Fibroblast of skin of back (primary cell): ENCODE measurements around the gene MAGEA4. TPM values are rescaled to one million over a fixed set of nuclear protein-coding genes. Genes with fewer than 3 reads are reported as not detected.
"Not testable (repeated sequence)": the region's sequence is repeated elsewhere in the genome, so short reads cannot be mapped to it uniquely, and the experiment has no call there.

Experiments used
- DNase-seq: peaks from one replicate; pipeline ENCODE4 v3.0.0-alpha.2; 2013
- polyA plus RNA-seq, 2 experiments: library from polyadenylated mRNA; unstranded; fragments of 120-200 nt; gene quantifications; one replicate each; pipeline ENCODE4 v1.2.1, GENCODE V29; 2013; ENCODE audit not compliant: insufficient read length in 2 of 2

MAGEA4 gene
- not detected for polyA plus RNA-seq (2013, experiment 1 of 2; ENCODE audit: insufficient read length)
- polyA plus RNA-seq (2013, experiment 2 of 2; ENCODE audit: insufficient read length), result not detected

DNA sequence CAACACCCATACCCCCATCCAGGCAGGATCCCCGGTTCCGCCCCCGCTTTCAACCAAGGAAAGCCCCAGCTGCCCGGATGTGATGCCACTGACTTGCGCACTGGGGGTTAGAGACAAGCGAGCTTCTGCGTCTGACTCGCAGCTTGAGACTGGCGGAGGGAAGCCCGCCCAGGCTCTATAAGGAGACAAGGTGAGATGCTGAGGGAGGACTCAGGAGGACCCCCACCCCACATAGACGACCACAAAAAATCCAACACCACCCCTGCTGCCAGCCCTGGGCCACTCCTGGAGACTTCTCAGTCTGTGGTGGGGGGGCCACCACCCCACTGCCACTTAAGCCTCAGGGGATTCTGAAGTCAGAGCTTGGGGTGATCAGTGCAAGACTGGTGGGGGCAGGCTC is at the start of gene MAGEA4:
Gene MAGEA4 (plus strand): TSS at position 110 of the 400 bp plus-strand sequence. CDS start 10,776 bp downstream, outside the sequence.
- no peak for DNase-seq

GRCh38 chrX:151870602-151871001 is 42.1 kb upstream of the MAGEA4 start:
- DNase-seq, result peak; percentile 91

DNA sequence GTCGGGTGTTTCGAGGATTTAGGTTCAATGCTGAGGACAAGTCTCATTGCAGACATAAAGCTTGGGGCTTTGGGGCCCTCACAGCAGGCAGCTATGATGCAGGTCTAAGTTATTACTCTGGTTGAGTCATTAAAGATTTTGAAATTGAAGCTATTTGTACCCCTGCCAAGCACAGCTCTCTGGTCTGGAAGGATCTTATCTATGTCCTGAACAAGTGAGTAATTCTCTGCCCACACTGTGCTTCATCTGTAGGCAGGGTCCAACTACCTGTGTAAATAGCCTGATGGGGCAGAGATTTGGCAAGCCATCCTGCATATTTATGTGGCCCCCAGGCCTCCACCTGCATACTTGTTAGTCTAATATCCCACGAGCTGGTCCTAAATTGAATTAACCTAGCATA is 41.4 kb upstream of the MAGEA4 start:
- peak; percentile 94 for DNase-seq

- DNase-seq, result no peak
These were observed 39.6 kb upstream of the MAGEA4 start for GRCh38 chrX:151873096-151873495.

DNA sequence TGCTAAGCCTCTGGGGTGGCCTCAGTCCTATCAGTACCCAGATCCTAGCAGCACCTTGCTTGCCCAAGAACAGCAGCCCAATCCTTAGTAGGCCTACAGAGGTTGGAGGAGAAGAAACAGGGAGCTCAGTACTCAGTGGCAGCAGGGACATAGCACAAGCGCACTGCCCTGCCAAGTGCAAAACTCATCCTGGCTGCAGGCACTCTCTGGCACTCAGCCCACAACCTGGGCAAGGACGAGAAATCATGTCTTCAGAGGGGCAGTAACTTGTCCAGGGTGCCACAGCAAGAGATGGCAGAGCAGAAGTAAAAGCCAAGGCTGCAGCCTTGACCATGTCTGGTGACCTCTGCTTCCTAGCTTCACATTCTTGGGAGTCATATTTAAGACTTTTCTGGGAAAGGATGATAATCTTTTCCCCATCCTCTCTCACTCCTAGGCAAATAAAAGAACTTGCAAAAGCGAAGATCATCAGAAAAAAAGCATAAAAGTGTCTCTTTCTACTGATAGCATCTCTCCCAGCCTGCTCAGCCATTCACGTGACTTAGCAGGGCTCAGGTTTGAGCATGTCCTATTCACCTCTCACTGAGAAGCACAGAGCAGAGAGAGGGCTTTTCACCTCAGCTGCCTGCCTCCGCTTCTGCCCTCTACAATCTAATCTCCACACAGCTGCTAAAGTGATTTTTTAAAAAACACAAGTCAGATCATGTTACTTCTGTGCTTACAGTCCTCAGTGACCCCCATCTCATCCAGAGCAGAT is 37.2 kb upstream of the MAGEA4 start:
- DNase-seq, result no peak

- DNase-seq, result no peak
These were observed 34.1 kb upstream of the MAGEA4 start for GRCh38 chrX:151878574-151878973.

- DNase-seq, result no peak
These were observed 32.8 kb upstream of the MAGEA4 start for GRCh38 chrX:151879856-151880255.

DNA sequence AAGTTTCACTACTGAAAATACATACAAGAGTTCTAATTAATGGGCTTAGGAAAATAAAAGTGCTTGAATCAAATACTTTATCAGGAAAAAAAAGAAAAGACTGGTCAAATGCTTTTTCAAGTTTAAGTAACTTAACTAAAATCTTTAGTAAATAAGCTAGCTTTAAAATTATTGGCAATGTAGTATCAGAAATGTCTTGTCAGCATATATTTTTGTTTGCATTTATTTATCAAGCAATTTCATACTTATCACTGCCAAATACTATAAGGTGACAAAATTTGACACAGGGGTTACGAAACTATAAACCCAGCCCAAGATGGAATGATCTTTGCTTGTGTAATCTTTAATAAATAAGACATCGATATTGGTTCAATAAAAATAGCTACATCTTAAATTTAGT is 31.8 kb upstream of the MAGEA4 start:
- DNase-seq, result no peak

DNA sequence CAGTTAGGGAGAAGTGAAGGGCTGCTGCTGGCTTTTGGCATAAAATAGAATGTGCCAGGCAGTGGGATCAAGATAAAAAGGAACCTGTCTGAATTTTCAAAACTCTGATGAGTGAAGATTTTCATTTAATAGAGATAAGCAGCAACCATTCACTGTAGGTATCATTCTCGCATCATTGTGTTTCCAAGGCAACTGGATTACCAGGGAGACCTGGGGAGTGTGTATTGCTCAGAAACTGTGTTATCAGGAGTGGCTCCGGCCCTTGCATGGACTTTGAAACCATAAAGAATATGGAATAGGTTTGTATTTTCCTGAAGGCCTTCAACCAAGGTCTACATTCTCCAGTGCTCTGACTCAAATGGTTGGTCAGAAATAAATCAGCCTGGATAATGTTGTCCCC is 23.3 kb upstream of the MAGEA4 start:
- no peak for DNase-seq

DNA sequence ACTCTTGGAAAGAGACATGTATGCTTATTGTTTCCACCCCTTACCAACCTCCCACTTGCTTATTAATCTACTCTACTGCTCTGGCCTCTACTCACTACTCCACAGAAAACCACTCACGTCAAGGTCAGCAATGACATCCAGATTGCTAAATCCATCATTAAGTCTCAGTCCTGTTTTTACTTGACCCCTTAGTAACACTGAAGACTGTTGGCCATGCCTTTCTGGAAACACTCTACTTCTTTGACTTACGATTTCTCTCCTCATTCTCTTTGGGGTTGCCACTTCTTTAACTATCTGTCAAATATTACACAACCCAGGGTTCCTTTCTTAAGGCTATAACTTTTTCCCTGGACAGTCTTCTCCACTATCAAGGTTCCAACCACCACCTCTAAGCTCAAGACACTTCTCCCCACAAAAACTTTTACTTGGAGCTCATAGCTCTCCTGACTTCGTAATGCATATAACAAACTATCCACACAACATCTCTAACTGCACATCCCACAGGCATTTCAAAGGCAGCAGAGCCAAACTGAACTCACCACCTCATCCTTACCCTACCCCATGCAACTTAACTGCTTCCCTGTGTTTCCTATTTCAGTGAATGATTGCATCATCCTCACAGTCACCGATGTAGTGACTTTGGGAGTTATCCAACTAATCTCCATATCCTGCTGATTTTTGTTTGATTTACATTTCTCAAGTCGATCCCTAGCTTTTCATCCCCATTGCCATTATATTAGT is 15.8 kb upstream of the MAGEA4 start:
- DNase-seq, result peak; percentile 80

- DNase-seq, result peak; percentile 64
These were observed 13.1 kb upstream of the MAGEA4 start for GRCh38 chrX:151899622-151900021.

GRCh38 chrX:151901826-151902225 is 10.9 kb upstream of the MAGEA4 start:
- DNase-seq, result peak; percentile 15

DNA sequence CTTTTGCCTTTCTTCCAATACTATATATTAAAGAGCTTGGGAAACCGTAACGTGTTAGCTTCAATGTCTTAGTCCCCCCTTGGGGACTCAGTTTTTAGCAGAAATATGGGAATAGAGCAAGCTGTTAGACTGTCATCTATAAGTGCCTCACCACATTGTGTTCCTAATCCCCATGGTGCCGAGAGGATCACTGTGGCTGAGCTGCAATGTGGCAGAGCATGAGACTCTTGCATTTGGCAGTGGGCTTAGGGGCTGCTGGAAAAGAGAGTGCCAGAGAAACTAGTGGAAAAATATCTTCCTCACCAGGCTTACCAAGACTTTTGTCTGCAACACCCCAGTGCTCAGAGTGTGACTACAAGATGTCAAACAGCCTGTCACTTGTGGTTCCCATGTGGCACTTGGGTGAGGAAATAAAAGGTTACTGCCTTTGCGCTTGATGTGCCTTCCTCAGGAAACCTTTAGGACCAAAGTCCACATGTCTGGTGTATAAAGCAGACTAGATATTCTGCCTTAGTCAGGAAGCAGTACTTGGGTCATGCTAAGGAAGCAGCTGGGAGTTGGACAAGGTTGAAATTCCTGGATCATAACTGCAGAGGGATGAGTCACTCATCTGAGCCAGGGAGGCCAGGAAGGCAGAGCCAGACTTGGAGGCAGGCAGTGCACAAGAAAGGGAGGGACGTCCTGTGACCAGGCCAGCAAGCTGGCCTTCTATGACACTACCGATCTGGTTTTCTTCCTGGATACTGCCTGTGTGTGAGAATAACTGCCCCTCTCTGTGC is 9.7 kb upstream of the MAGEA4 start:
- DNase-seq, result peak; percentile 93

- DNase-seq, result no peak
These were observed 7.7 kb upstream of the MAGEA4 start for GRCh38 chrX:151904989-151905388.

GRCh38 chrX:151912221-151912620 is 468 bp upstream of the MAGEA4 start:
- no peak for DNase-seq

DNA sequence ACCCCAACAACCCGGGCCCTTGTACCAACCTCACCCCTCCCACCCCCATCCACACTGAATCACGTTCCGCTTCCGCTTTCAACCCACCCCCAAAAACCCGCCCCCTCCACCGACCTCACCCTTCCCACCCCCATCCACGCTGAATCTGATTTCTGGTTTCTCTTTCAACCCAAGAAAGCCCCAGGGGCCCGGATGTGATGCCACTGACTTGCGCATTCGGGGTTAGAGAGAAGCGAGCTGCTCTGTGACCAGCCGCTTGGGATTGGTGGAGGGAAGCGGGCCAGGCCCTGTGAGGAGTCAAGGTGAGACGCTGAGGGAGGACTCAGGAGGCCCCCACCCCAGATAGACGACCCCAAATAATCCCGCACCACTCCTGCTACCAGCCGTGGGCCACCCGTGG is 6.0 kb downstream of the MAGEA4 start:
- not testable (repeated sequence) for DNase-seq

GRCh38 chrX:151919610-151920009 is 6.9 kb downstream of the MAGEA4 start:
- no peak for DNase-seq

- no peak for DNase-seq
These were observed 7.4 kb downstream of the MAGEA4 start for GRCh38 chrX:151920101-151920500.

DNA sequence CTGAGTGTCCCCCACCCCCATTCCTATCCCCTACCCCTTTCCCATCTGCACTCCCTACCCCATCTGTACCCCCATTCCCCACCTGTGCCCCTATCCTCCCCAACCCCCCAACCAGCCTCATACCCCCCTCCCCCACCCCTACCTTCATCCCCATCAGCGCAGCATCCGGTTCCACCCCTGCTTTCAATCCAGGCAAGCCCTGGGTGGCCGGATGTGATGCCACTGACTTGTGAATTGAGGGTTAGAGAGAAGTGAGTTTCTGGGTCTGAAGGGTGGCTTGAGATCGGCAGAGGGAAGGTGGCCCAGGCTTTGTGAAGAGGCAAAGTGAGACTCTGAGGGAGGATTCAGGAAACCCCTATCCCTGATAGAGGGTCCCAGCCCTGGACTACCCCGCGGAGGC is 7.8 kb downstream of the MAGEA4 start:
- no peak for DNase-seq

DNA sequence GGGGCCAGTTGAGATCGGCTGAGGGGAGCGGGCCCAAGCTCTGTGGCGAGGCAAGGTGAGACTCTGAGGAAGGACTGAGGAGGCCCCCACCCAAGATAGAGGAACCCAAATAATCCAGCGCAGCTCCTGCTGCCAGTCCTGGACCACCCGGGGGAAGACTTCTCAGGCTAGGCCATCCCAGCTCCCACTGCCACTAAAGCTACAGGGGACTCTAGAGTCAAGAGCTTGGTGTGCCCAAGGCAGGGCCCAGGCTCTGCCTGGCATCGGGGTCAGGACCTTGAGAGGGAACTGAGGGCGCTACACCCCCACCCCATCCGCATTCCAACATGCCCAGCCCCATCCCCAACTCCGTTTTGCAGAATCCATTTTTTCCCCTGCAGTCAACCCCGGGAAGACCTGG is 8.6 kb downstream of the MAGEA4 start:
- no peak for DNase-seq

- no peak for DNase-seq
These were observed 9.2 kb downstream of the MAGEA4 start for GRCh38 chrX:151921866-151922265.

DNA sequence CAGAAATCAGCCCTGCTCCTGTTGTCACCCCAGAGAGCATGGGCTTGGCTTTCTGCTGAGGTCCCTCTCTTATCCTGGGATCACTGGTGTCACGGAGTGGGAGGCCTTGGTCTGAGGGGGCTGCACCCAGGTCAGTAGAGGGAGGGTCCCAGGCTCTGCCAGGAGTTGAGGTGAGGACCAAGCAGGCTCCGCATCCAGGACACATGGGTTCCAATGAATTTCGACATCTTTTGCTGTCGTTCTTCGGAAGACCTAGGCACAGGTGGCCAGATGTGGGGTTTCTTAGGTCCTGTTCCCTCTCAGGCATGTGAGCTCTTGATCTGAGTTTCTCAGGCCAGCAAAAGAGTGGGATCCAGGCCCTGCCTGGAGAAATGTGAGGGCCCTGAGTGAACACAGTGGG is 10.0 kb downstream of the MAGEA4 start:
- no peak for DNase-seq

- DNase-seq, result no peak
These were observed 11.0 kb downstream of the MAGEA4 start for GRCh38 chrX:151923648-151924047.
